H1 (cell line): ENCODE results near the gene NEU2. TPM values are rescaled to one million over a fixed set of nuclear protein-coding genes. Genes with fewer than 3 reads are reported as not detected.

Experiments used
- CTCF ChIA-PET: fragments of 300-600 bp; sonication (Branson Sonifier 250); formaldehyde crosslinking; loops from one replicate; lab custom pipeline; 2021; ENCODE audit not compliant: partially characterized antibody; lab: Charles Lee
- POLR2A ChIA-PET: fragments of 300-600 bp; sonication (Branson Sonifier 250); formaldehyde crosslinking; loops from one replicate; lab custom pipeline; 2021; ENCODE audit warnings: inconsistent platforms; ENCODE audit not compliant: partially characterized antibody; lab: Charles Lee
- DNase-seq, 2 experiments: peaks; one replicate each; pipeline versions ENCODE4 v3.0.0 to v3.0.0-alpha.2; 2010 to 2022; ENCODE audit warnings: low spot score in 2 of 2, low read depth in 1 of 2, mixed read lengths in 1 of 2
- FAIRE-seq: peaks from 2 replicates; lab custom pipeline; 2011; peaks lifted over from hg19 to GRCh38; lab: Jason Lieb, UNC
- H2AFZ ChIP-seq: 2 replicates; pipeline ENCODE4 v1.8.1; 2012; ENCODE audit warnings: low read length, inconsistent platforms
- H2AK5ac ChIP-seq: 2 replicates; pipeline ENCODE4 v1.6.1; 2013; ENCODE audit warnings: low read depth, low read length
- H2BK120ac ChIP-seq: replicated peaks from 2 replicates; pipeline ENCODE3; 2013; ENCODE audit warnings: low read depth, low read length, inconsistent platforms
- H2BK12ac ChIP-seq: 2 replicates; pipeline ENCODE4 v1.6.1; 2013; ENCODE audit warnings: low read depth, low read length
- H2BK15ac ChIP-seq: 2 replicates; pipeline ENCODE4 v1.6.1; 2013; ENCODE audit warnings: low read length
- H2BK20ac ChIP-seq: 2 replicates; pipeline ENCODE4 v1.6.1; 2013; ENCODE audit warnings: low read length
- H2BK5ac ChIP-seq: 2 replicates; pipeline ENCODE4 v1.6.1; 2013; ENCODE audit warnings: low read depth, low read length
- H3K14ac ChIP-seq: 2 replicates; pipeline ENCODE4 v1.6.1; 2013; ENCODE audit warnings: inconsistent platforms; ENCODE audit not compliant: insufficient read length
- H3K18ac ChIP-seq: 2 replicates; pipeline ENCODE4 v1.6.1; 2013; ENCODE audit warnings: low read length; ENCODE audit errors: extremely low read depth
- H3K23ac ChIP-seq: 2 replicates; pipeline ENCODE4 v1.6.1; 2013; ENCODE audit warnings: inconsistent platforms; ENCODE audit not compliant: insufficient read length
- H3K23me2 ChIP-seq: 2 replicates; pipeline ENCODE4 v1.6.1; 2013; ENCODE audit warnings: low read depth, low read length
- H3K27ac ChIP-seq: 2 replicates; pipeline ENCODE4 v1.6.1; 2011; ENCODE audit warnings: low read depth, low read length, inconsistent platforms
- H3K27me3 ChIP-seq, 4 experiments: replicated peaks in 1 of 4; 1 replicate in 1 of 4; 2 replicates in 3 of 4; pipeline versions ENCODE4 v1.6.1 to v1.8.1; 2011 to 2013; ENCODE audit warnings: low read length in 3 of 4, mild to moderate bottlenecking in 3 of 4, inconsistent platforms in 2 of 4, mixed read lengths in 2 of 4, moderate library complexity in 1 of 4; ENCODE audit not compliant: control insufficient read depth in 3 of 4, insufficient read depth in 3 of 4; ENCODE audit errors: extremely low read depth in 1 of 4
- H3K36me3 ChIP-seq, 4 experiments: 2 replicates each; pipeline versions ENCODE4 v1.6.1 to v1.8.1; 2011 to 2013; ENCODE audit warnings: mild to moderate bottlenecking in 4 of 4, low read length in 3 of 4, moderate library complexity in 2 of 4, control low read depth in 1 of 4, inconsistent platforms in 1 of 4; ENCODE audit not compliant: insufficient read depth in 4 of 4, control insufficient read depth in 2 of 4
- H3K4ac ChIP-seq: replicated peaks from 2 replicates; pipeline ENCODE3; 2013; ENCODE audit warnings: low read length, low read depth, mixed read lengths, inconsistent platforms; ENCODE audit not compliant: insufficient read length
- H3K4me1 ChIP-seq, 4 experiments: replicated peaks in 1 of 4; 1 replicate in 1 of 4; 2 replicates in 3 of 4; pipeline versions ENCODE4 v1.6.1 to v1.8.1; 2011 to 2013; ENCODE audit warnings: low read length in 3 of 4, inconsistent platforms in 2 of 4, mixed read lengths in 1 of 4; ENCODE audit not compliant: insufficient read depth in 4 of 4, control insufficient read depth in 3 of 4
- H3K4me2 ChIP-seq, 2 experiments: 2 replicates each; pipeline versions ENCODE4 v1.6.1 to v1.8.1; 2011 to 2013; ENCODE audit warnings: low read depth in 2 of 2, low read length in 2 of 2, control low read depth in 1 of 2, inconsistent platforms in 1 of 2, mild to moderate bottlenecking in 1 of 2; ENCODE audit not compliant: insufficient read depth in 1 of 2
- H3K4me3 ChIP-seq, 4 experiments: fragments of 200-600, 300-600 bp in 1 of 4; sonication (generic), shearing (Covaris generic), sonication (Bioruptor Twin) in 1 of 4; 2 replicates each; pipeline versions ENCODE4 v1.5.1 to v1.8.1; 2011 to 2016; ENCODE audit warnings: low read length in 4 of 4, low read depth in 3 of 4, control low read depth in 2 of 4, inconsistent platforms in 2 of 4, mild to moderate bottlenecking in 2 of 4, mixed read lengths in 1 of 4, moderate library complexity in 1 of 4; ENCODE audit not compliant: insufficient read depth in 2 of 4; ENCODE audit errors: extremely low read depth in 1 of 4
- H3K56ac ChIP-seq: replicated peaks from 2 replicates; pipeline ENCODE3; 2013; ENCODE audit warnings: low read depth, mild to moderate bottlenecking, mixed read lengths, low read length, inconsistent platforms; ENCODE audit not compliant: insufficient read length
- H3K79me1 ChIP-seq: 2 replicates; pipeline ENCODE4 v1.6.1; 2013; ENCODE audit warnings: low read depth, low read length, control low read depth
- H3K79me2 ChIP-seq, 2 experiments: 2 replicates each; pipeline versions ENCODE4 v1.6.1 to v1.8.1; 2012 to 2013; ENCODE audit warnings: low read length in 2 of 2, mild to moderate bottlenecking in 2 of 2, inconsistent platforms in 1 of 2; ENCODE audit not compliant: insufficient read depth in 2 of 2, control insufficient read depth in 1 of 2
- H3K9ac ChIP-seq, 4 experiments: replicated peaks in 1 of 4; 1 replicate in 1 of 4; 2 replicates in 3 of 4; pipeline versions ENCODE4 v1.6.1 to v1.8.1; 2011 to 2013; ENCODE audit warnings: low read depth in 3 of 4, low read length in 3 of 4, control low read depth in 2 of 4, mild to moderate bottlenecking in 2 of 4, moderate library complexity in 2 of 4, inconsistent platforms in 1 of 4; ENCODE audit errors: extremely low read depth in 1 of 4
- H3K9me3 ChIP-seq, 2 experiments: 2 replicates each; pipeline versions ENCODE4 v1.6.1 to v1.8.1; 2012 to 2013; ENCODE audit warnings: mild to moderate bottlenecking in 2 of 2, moderate library complexity in 2 of 2, control low read depth in 1 of 2, inconsistent platforms in 1 of 2, low read depth in 1 of 2, low read length in 1 of 2, mixed read lengths in 1 of 2; ENCODE audit not compliant: insufficient read depth in 2 of 2
- H4K20me1 ChIP-seq, 2 experiments: replicated peaks in 1 of 2; 2 replicates each; pipeline versions ENCODE3 to v1.8.1; 2011 to 2013; ENCODE audit warnings: inconsistent platforms in 2 of 2, low read length in 2 of 2, mild to moderate bottlenecking in 1 of 2; ENCODE audit not compliant: insufficient read depth in 2 of 2, control insufficient read depth in 1 of 2
- H4K5ac ChIP-seq: 2 replicates; pipeline ENCODE4 v1.6.1; 2013; ENCODE audit warnings: low read length, low read depth, mixed read lengths, inconsistent platforms; ENCODE audit not compliant: insufficient read length
- H4K8ac ChIP-seq: 2 replicates; pipeline ENCODE4 v1.8.0; 2013; ENCODE audit warnings: mild to moderate bottlenecking, moderate library complexity, low read length, inconsistent platforms; ENCODE audit not compliant: insufficient read depth; ENCODE audit errors: extremely low read depth
- H4K91ac ChIP-seq: replicated peaks from 2 replicates; pipeline ENCODE3; 2013; ENCODE audit warnings: low read length, mixed read lengths, inconsistent platforms; ENCODE audit not compliant: insufficient read length
- POLR2A ChIP-seq, 2 experiments: IDR thresholded peaks; 1 replicate in 1 of 2; 2 replicates in 1 of 2; pipeline ENCODE4 v1.6.1; 2011; ENCODE audit warnings: low read depth in 2 of 2, low read length in 2 of 2, mild to moderate bottlenecking in 2 of 2; ENCODE audit errors: control extremely low read depth in 1 of 2
- WGBS, 2 experiments: shearing (Covaris generic) in 1 of 2; methylation state at CpG; one replicate each; pipeline versions ENCODE4 v1.1.6 to v1.1.7; 2013 to 2015; ENCODE audit warnings: low lambda C conversion rate in 2 of 2, mixed read lengths in 2 of 2, inconsistent platforms in 1 of 2, low coverage in 1 of 2, missing lambda C conversion rate in 1 of 2; ENCODE audit not compliant: insufficient replicate concordance in 2 of 2, insufficient coverage in 1 of 2, insufficient read length in 1 of 2; ENCODE audit errors: extremely low coverage in 1 of 2, missing lambda C conversion rate in 1 of 2; 5-methylcytosine and 5-hydroxymethylcytosine counted together
- polyA plus RNA-seq, 7 experiments: library from polyadenylated mRNA; depleted of rRNA in 3 of 7; stranded (reverse) in 5 of 7; unstranded in 2 of 7; fragments of >200 nt in 5 of 7; fragments of 200-250 nt in 2 of 7; gene quantifications; 1 replicate in 5 of 7; 2 replicates in 1 of 7; 4 replicates in 1 of 7; pipeline versions ENCODE4 v1.2.1 to v1.2.3, GENCODE V29; 2011 to 2013; ENCODE audit warnings: missing spikeins in 2 of 7, mixed read lengths in 2 of 7
- total RNA-seq: library from RNA; stranded (reverse); fragmentation: NEBNext Ultra II Directional; extraction: Animal tissue kit (Norgen Biotek cat#: 25700); gene quantifications from 2 replicates; pipeline ENCODE4 v1.2.1, GENCODE V29; 2021
- TF ChIP-seq, protein P1 (sequence below): IDR thresholded peaks from 2 replicates; pipeline ENCODE4 v1.6.1; 2012; ENCODE audit warnings: inconsistent platforms
- TF ChIP-seq, protein P2 (sequence below): IDR thresholded peaks from 2 replicates; pipeline ENCODE4 v1.6.1; 2012; ENCODE audit warnings: inconsistent platforms

Gene NEU2
- total and polyA plus RNA-seq, 2 of the 8 experiments (the other 6 are each of a cell fraction or from before 2014, with no cell fraction given) = 0.12 TPM; not detected in 1

DNA sequence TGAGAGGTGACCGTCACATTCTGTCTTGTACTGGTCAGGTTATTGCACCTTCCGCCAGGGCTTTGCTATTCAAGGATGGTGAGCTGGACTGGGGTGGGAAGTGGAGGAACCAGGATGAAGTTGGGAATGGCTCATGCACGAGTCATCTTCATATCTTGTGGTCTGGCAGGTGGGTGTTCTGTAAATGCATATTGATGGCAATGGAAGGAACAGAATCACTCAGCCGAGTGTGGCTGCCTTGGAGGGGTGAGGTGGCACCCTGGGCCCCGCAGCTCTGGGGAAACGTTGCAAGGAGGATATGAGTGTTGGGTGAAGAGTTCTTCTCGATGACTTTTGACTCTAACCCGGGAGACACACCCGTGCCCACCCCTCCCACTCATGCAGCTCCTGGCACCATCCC, 1.2 kb downstream of the NEU2 start:
- H3K18ac ChIP-seq = no peak overlapping the region
- no peak overlapping the region for H4K8ac ChIP-seq
- H4K5ac ChIP-seq = no peak overlapping the region
- no peak overlapping the region for H3K23ac ChIP-seq
- no peaks in the 10 kb centered on the region for H3K27me3 ChIP-seq
- H3K4me1 ChIP-seq = peaks cover 0 to 6% (median 0%) of the 10 kb centered on the region in 4 experiments; a peak in 1 of 7 replicates
- H2BK5ac ChIP-seq = no peak overlapping the region
- H2AK5ac ChIP-seq = no peak overlapping the region
- no peak overlapping the region for H2BK120ac ChIP-seq
- H2AFZ ChIP-seq = no peak overlapping the region
- H2BK20ac ChIP-seq = no peak overlapping the region
- no peaks in the 10 kb centered on the region for H3K79me2 ChIP-seq
- FAIRE-seq = no peak
- 90% methylated on average over 7 of the region's 9 CpGs; no CpG with 5 or more reads in 1 of the 2 experiments for WGBS, 2 experiments
- H4K20me1 ChIP-seq = peaks cover 0 to 4% of the 10 kb centered on the region in 2 experiments
- H3K14ac ChIP-seq = no peak overlapping the region
- no peak overlapping the region for H3K9ac ChIP-seq
- TF ChIP-seq, protein P1, sequence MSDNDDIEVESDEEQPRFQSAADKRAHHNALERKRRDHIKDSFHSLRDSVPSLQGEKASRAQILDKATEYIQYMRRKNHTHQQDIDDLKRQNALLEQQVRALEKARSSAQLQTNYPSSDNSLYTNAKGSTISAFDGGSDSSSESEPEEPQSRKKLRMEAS = no peak
- TF ChIP-seq, protein P2, sequence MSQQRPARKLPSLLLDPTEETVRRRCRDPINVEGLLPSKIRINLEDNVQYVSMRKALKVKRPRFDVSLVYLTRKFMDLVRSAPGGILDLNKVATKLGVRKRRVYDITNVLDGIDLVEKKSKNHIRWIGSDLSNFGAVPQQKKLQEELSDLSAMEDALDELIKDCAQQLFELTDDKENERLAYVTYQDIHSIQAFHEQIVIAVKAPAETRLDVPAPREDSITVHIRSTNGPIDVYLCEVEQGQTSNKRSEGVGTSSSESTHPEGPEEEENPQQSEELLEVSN = no peak
- TF ChIP-seq POLR2A (IDR thresholded peaks at IDR 0.05; ENCODE audit: control extremely low read depth in 1 of 2, low read depth in 2 of 2, low read length in 2 of 2) = no peak
- H3K36me3 ChIP-seq = no peaks in the 10 kb centered on the region
- ChIA-PET POLR2A (interaction anchor here (1.4 kb wide), 1 partner anchor 18 kb away, joined by 5 read pairs; no protein-coding TSS in a partner anchor), CTCF (interaction anchor here (0.9 to 7.4 kb wide), 8 partner anchors 13 to 180 kb away, joined by 3 to 70 read pairs (median 5); partner anchors contain the start of gene INPP5D)
- no peak overlapping the region for H2BK12ac ChIP-seq
- H3K4ac ChIP-seq = no peak overlapping the region
- no peak overlapping the region for H3K27ac ChIP-seq
- peaks cover 2% of the 10 kb centered on the region; the same call in 1 of the 2 replicates for H3K79me1 ChIP-seq
- H2BK15ac ChIP-seq = no peak overlapping the region
- peaks cover 0 to 8% of the 10 kb centered on the region in 2 experiments; a peak in 2 of 4 replicates for H3K9me3 ChIP-seq
- no peak overlapping the region for H3K4me3 ChIP-seq
- H3K23me2 ChIP-seq = peaks cover 8% of the 10 kb centered on the region
- DNase-seq = no peak
- H3K4me2 ChIP-seq = no peak overlapping the region
- H3K56ac ChIP-seq = no peak overlapping the region
- H4K91ac ChIP-seq = no peak overlapping the region
